Right renal cortex interstitium (tissue), 3 donors: ENCODE data around the gene KCNT2. TPM values are rescaled to one million over a fixed set of nuclear protein-coding genes. Genes with fewer than 3 reads are reported as not detected.

Source experiments
- DNase-seq, 3 donors: peaks; one replicate each; pipeline ENCODE4 v3.0.0-alpha.2; 2013; ENCODE audit warnings: low read depth in 3 of 3, low spot score in 2 of 3
- polyA plus RNA-seq, 3 donors: library from polyadenylated mRNA; unstranded; fragments of 120-200 nt; gene quantifications; one replicate each; pipeline ENCODE4 v1.2.1, GENCODE V29; 2013; ENCODE audit not compliant: insufficient read length in 3 of 3

The KCNT2 gene
- polyA plus RNA-seq, 3 donors, result 8.4 to 10.5 (median 10.0) TPM

GRCh38 chr1:196451103-196451502, 157.1 kb downstream of the KCNT2 start:
- no peak for DNase-seq

GRCh38 chr1:196450143-196451095, 157.8 kb downstream of the KCNT2 start:
- no peak for DNase-seq

- DNase-seq, result no peak
Measured at GRCh38 chr1:196449460-196449859, 158.8 kb downstream of the KCNT2 start.

- no peak for DNase-seq
Measured at GRCh38 chr1:196445775-196446174, 162.5 kb downstream of the KCNT2 start.

- DNase-seq, result no peak
Measured at GRCh38 chr1:196444634-196445033, 163.6 kb downstream of the KCNT2 start.

- no peak for DNase-seq
Measured at GRCh38 chr1:196442366-196442765, 165.9 kb downstream of the KCNT2 start.

GRCh38 chr1:196440711-196441110, 167.5 kb downstream of the KCNT2 start:
- DNase-seq, result no peak

- no peak for DNase-seq
Measured at GRCh38 chr1:196438329-196438728, 169.9 kb downstream of the KCNT2 start.

GRCh38 chr1:196437671-196438070, 170.6 kb downstream of the KCNT2 start:
- no peak for DNase-seq

- DNase-seq, result no peak
Measured at GRCh38 chr1:196433000-196433399, 175.2 kb downstream of the KCNT2 start.

GRCh38 chr1:196427976-196428734, 180.1 kb downstream of the KCNT2 start:
- DNase-seq, result no peak

GRCh38 chr1:196425513-196425912, 182.7 kb downstream of the KCNT2 start:
- no peak for DNase-seq

GRCh38 chr1:196423612-196424011, 184.6 kb downstream of the KCNT2 start:
- no peak for DNase-seq

GRCh38 chr1:196418772-196419171, 189.5 kb downstream of the KCNT2 start:
- no peak for DNase-seq

GRCh38 chr1:196415978-196416377, 192.3 kb downstream of the KCNT2 start:
- no peak for DNase-seq

GRCh38 chr1:196412326-196412725, 195.9 kb downstream of the KCNT2 start:
- DNase-seq, result no peak

GRCh38 chr1:196410768-196411167, 197.5 kb downstream of the KCNT2 start:
- no peak for DNase-seq

GRCh38 chr1:196409586-196409985, 198.7 kb downstream of the KCNT2 start:
- no peak for DNase-seq

- DNase-seq, result peak in 1 of 3 donors; percentile 9
Measured at GRCh38 chr1:196407358-196408051, 200.7 kb downstream of the KCNT2 start.

GRCh38 chr1:196405839-196406238, 202.4 kb downstream of the KCNT2 start:
- no peak for DNase-seq
